GM04504 (cell line): ENCODE measurements around the gene DZIP3.

Source experiments
- DNase-seq: peaks from one replicate; pipeline ENCODE4 v3.0.0-alpha.2; 2012; ENCODE audit warnings: low read depth

DZIP3 gene

GRCh38 chr3:108705045-108705444 lies 115.5 kb downstream of the DZIP3 start:
- no peak for DNase-seq

GRCh38 chr3:108713009-108713516 lies 123.5 kb downstream of the DZIP3 start:
- DNase-seq: no peak

DNA sequence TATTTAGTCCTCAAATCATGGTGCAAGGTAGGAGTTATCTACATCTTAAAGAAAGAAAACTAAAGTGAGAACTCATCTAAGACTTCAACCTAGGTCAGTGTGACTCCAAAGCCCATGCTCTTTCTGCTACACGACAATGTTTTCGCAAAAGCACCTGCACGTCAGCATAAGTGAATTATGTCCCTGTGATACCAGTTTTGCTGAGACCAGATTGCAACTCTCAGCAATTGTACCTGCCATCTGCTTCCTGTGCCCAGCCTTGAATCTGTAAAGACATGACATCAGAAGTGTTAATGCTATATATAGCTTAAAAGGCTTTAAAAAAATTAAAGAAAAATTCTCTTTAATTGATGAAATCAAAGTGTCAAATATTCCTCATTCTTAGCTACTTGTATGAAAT lies 124.3 kb downstream of the DZIP3 start:
- no peak for DNase-seq

DNA sequence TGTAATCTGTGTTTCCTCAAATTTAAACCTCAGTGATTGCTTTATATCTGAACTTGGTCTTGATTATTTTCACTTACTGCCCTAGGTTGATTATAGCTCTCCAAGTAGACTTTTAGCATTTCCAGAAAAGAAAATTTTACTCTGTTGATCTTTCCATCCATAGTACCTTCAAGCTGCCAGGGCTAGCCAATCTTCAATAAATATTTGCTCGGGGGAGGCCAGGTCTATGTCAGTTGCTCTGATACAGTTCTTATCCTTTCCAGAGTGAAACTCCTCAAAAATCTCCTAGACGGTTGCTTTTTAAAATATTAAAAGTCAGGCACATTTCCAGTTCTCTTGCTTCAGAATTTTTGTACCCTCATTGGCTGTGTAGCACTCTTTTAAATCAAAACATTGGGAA lies 128.9 kb downstream of the DZIP3 start:
- DNase-seq: no peak

GRCh38 chr3:108719178-108719806 lies 129.8 kb downstream of the DZIP3 start:
- DNase-seq: no peak

- DNase-seq: no peak
These were observed 133.2 kb downstream of the DZIP3 start for GRCh38 chr3:108722724-108723123.

GRCh38 chr3:108724101-108724500 lies 134.6 kb downstream of the DZIP3 start:
- DNase-seq: no peak

DNA sequence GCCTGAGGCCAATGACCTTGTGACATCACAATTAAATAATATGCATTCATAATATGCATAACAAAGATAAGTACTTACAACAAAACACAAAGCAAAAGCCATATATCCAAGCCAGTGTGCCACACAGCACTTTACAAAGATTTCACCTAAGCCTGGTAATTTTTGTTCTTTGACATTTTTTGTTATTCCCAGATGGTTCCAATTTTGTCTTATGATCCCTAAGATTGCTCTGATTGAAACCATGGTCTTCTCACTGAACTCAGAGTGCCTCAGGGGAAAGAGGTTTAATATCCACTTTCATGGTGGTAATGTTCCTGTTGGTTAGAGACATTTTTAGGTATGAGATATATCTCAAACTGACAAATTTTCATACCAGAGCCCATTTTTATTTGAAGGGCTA lies 138.6 kb downstream of the DZIP3 start:
- no peak for DNase-seq

- DNase-seq: no peak
These were observed 139.4 kb downstream of the DZIP3 start for GRCh38 chr3:108728934-108729333.

GRCh38 chr3:108736821-108737220 lies 147.3 kb downstream of the DZIP3 start:
- DNase-seq: no peak

GRCh38 chr3:108742929-108743328 lies 153.4 kb downstream of the DZIP3 start:
- no peak for DNase-seq
